GM21825 (cell line): Measurements from ENCODE around the gene MAMDC2.
"Not testable (repeated sequence)": the region's sequence is repeated elsewhere in the genome, so short reads cannot be mapped to it uniquely, and the experiment has no call there.

Experiments
- ATAC-seq: cut with Tn5 transposase; IDR thresholded peaks from one replicate; pipeline ENCODE4 v1.9.1; 2021; ENCODE audit warnings: mild to moderate bottlenecking, moderate library complexity; ENCODE audit not compliant: unreplicated experiment

MAMDC2 gene

GRCh38 chr9:70172532-70172931 lies 128.9 kb downstream of the MAMDC2 start:
- no peak for ATAC-seq

- no peak for ATAC-seq
Measured at GRCh38 chr9:70177121-70177520, 133.5 kb downstream of the MAMDC2 start.

DNA sequence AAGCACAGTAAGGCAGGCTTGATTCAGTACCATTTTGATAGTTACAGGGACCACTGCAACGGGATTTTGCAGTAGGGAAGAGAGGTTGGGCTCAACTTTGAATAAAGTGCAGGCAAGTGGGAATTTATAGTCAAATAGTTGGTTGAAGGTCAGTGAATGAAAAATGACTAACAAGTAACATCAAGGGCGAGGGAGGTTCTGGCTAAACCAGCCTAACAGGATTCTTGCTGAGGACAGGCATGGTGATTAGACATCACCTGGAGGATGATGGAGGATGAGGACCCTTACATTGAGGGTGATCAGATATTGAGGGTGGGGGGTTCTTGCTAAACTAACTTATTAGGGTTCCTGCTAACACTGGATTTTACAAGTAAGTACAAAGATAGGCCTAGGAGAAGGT lies 149.1 kb downstream of the MAMDC2 start:
- no peak for ATAC-seq

DNA sequence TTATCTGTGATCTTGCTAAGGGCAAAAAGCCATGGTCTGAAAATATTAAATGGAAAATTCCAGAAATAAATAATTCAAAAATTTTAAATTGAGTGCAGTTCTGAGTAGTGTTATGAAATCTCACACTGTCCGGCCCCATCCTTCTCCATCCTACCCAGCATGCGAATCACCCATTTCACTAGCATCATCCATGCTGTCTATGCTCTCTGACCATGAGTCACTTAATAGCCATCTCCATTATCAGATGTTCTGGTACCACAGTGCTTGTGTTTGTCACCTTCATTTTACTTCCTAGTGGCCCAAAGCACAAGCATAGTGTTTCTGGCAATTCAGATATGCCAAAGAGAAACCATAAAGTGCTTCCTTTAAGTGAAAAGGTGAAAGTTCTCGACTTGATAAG lies 151.8 kb downstream of the MAMDC2 start:
- no peak for ATAC-seq

- no peak for ATAC-seq
Measured at GRCh38 chr9:70197216-70198044, 153.8 kb downstream of the MAMDC2 start.

DNA sequence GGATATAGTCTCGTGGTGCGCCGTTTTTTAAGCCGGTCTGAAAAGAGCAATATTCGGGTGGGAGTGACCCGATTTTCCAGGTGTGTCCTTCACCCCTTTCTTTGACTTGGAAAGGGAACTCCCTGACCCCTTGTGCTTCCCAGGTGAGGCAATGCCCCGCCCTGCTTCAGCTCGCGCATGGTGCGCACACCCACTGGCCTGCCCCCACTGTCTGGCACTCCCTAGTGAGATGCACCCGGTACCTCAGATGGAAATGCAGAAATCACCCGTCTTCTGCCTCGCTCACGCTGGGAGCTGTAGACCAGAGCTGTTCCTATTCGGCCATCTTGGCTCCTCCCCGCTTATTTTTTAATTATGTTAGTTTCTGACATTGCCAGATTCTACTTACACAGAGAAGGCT lies 161.1 kb downstream of the MAMDC2 start:
- ATAC-seq, result not testable (repeated sequence)

GRCh38 chr9:70205366-70206020 lies 161.8 kb downstream of the MAMDC2 start:
- ATAC-seq, result no peak

GRCh38 chr9:70217029-70217428 lies 173.4 kb downstream of the MAMDC2 start:
- ATAC-seq, result no peak

GRCh38 chr9:70218767-70219166 lies 175.1 kb downstream of the MAMDC2 start:
- ATAC-seq, result no peak

DNA sequence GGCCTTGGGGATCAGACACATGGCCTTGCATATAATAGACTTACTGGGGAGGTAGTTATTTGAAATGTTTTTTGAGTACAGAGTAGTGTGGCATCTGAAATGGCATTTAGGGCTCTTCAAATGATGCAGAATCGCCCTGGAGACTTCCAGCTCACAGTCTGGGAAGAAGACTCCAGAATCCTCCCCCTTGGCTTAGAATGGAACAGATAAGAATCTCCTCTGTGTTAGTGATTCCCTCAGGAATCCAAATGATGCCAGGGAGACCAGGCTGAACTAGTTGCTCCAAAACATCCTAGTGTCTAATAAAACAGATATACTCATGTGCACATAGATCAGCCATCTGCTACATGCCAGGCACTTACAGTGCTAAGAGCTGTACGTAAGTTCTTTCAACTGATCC lies 176.6 kb downstream of the MAMDC2 start:
- ATAC-seq, result no peak

- ATAC-seq, result no peak
Measured at GRCh38 chr9:70222354-70222753, 178.7 kb downstream of the MAMDC2 start.

- no peak for ATAC-seq
Measured at GRCh38 chr9:70228118-70228517, 184.5 kb downstream of the MAMDC2 start.

DNA sequence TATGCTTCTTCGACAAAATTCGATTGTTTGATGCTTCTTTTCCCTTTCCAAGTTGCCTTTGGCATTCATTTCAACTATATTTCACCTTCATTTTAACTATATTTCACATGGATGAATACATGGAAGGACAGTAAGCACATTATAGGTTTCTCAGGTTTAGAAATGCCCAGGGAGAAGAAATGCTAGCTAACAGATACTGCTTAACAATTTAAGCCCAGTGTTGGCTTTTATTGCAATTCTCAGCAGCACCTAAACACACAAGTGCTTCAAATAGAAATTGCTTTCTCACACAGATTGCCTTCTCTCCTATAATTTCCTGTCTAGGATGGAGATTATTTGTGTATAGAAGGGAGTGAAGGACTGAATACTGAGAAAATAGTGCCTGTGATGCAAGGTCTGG lies 185.0 kb downstream of the MAMDC2 start:
- no peak for ATAC-seq

- ATAC-seq, result no peak
Measured at GRCh38 chr9:70229026-70229425, 185.4 kb downstream of the MAMDC2 start.

DNA sequence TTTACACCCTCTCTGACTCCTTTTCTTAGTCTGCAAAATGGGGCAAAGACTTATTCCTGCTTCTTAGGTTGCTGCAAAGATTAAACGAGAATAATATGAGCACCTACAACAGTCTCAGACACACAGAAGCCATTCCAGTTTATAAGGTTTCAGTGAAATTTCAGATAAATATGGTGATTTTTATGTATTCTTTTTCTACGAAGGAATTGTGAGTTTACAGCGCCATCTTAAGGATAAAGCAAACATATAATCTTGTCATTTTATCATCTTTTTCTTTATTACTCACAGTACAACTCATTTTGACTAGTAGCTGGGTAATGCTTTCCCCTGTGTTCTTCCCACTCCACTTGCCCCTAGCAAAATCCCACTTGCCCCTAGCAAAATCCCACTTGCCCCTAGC lies 185.9 kb downstream of the MAMDC2 start:
- ATAC-seq, result no peak

- no peak for ATAC-seq
Measured at GRCh38 chr9:70232476-70232875, 188.8 kb downstream of the MAMDC2 start.

DNA sequence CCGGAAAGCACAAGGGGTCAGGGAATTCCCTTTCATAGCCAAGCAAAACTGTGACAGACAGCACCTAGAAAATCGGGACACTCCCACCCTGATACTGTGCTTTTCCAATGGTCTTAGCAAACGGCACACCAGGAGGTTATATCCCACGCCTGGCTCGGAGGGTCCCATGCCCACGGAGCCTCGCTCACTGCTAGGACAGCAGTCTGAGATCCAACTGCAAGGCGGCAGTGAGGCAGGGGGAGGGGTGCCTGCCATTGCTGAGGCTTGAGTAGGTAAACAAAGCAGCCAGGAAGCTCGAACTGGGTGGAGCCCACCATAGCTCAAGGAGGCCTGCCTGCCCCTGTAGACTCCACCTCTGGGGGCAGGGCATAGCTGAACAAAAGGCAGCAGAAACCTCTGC lies 190.6 kb downstream of the MAMDC2 start:
- ATAC-seq, result not testable (repeated sequence)

DNA sequence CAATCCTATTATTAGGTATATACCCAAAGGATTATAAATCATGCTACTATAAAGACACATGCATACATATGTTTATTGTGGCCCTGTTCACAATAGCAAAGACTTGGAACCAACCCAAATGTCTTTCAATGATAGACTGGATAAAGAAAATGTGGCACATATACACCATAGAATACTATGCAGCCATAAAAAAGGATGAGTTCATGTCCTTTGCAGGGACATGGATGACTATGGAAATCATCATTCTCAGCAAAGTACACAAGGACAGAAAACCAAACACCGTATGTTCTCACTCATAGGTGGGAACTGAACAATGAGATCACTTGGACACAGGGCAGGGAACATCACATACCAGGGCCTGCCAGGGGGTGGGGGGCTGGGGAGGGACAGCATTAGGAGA lies 202.3 kb downstream of the MAMDC2 start:
- not testable (repeated sequence) for ATAC-seq

DNA sequence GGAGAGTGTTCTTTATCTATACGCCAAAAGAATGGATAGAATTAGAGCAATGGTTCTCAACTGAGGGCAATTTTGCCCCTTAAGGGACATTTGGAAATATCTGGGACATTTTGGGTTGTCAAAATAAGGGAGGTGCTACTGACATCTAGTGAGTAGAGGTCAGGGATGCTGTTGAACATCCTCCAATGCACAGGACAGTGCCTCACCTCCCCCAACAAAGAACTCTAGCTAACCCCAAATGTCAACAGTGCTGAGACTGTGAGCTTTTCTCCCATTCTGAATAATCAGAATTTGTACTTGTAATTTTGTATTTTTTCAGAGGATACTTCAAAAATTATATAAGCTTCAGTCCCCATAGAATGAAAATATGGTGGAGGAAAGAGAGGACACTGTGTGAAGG lies 206.6 kb downstream of the MAMDC2 start:
- ATAC-seq, result no peak

GRCh38 chr9:70255486-70255885 lies 211.8 kb downstream of the MAMDC2 start:
- no peak for ATAC-seq

DNA sequence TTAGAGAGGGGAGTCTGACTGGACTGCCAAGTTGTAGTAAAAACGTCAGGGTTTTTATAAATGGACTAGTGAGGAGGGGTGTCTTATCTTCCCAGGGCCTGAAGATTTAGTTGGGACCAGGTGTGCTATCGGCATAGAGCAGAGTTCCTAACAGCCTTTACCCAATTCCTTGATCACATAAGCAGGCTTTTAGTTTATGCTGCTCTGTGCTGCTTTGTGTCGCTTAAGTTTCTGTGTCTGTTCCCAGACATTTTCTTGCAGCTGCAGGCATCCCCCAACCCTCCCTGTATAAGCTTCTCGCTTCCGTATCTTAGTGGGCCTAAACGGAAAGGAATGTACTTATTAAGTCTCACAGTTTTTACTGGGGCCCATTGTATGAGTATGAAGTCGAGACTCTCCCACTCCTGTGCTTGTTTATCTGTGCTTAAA lies 212.5 kb downstream of the MAMDC2 start:
- ATAC-seq, result no peak

DNA sequence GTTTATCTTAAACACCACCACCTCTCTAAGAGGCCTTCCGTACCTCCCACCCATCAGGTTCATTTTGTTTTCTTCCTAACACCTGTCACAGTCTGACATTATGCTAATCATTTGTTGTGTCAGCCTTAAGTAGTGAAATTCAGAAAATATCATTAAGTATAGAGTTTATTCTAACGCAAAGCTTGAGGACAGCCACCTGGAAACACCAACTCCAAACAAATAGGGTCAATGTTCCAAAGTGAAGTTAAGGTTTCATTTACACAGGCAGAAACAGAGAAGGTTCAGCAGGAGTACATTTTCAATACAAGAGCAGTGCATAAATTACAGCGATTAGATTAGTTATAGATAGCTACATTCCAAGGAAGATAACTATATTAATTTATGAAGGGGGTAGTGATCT lies 213.9 kb downstream of the MAMDC2 start:
- no peak for ATAC-seq
